K562 (cell line): ENCODE measurements around the gene CACNA2D3. TPM values are rescaled to one million over a fixed set of nuclear protein-coding genes. Genes with fewer than 3 reads are reported as not detected.

ENCODE experiments used
- ATAC-seq: fragments of 200-7000 bp; cut with Tn5 transposase; 3 replicates; pipeline ENCODE4 v1.9.1; 2020; ENCODE audit warnings: moderate library complexity
- BruUV-seq: library from RNA; stranded (reverse); fragments of 400-500 nt; replicated peaks from 2 replicates; lab custom pipeline; 2021; lab: Mats Ljungman, UMichigan
- CTCF ChIA-PET: fragments of 300-600 bp; formaldehyde crosslinking; extraction: SDS; loops from one replicate; lab custom pipeline; 2021; ENCODE audit warnings: low intra/inter-chr PET ratio; lab: Yijun Ruan, JAX
- POLR2A ChIA-PET: fragments of 300-600, 350-650 bp; sonication (Branson Sonifier 250); formaldehyde crosslinking; extraction: SDS; loops from one replicate; lab custom pipeline; 2021; ENCODE audit warnings: antibody characterized with exemption, inconsistent platforms; lab: Yijun Ruan, JAX
- DNase-seq, 4 experiments: peaks; one replicate each; pipeline versions ENCODE4 v3.0.0 to v3.0.0-alpha.2; 2011 to 2018; ENCODE audit warnings: low spot score in 3 of 4, mixed read lengths in 3 of 4; ENCODE audit errors: extremely low read depth in 1 of 4
- FAIRE-seq: peaks from 2 replicates; lab custom pipeline; 2011; peaks lifted over from hg19 to GRCh38; lab: Jason Lieb, UNC
- H2AFZ ChIP-seq: 2 replicates; pipeline ENCODE4 v1.6.0; 2011; ENCODE audit warnings: low read depth, low read length, control low read depth, inconsistent platforms
- H3K27ac ChIP-seq: fragments of 200-600 bp; 3 replicates; pipeline ENCODE4 v1.8.0; 2011; ENCODE audit warnings: low read depth, mild to moderate bottlenecking, control low read depth, inconsistent platforms, low read length, moderate library complexity, mixed read lengths; ENCODE audit errors: extremely low read depth
- H3K27me3 ChIP-seq, 2 experiments: fragments of 300-600 bp in 1 of 2; 2 replicates in 1 of 2; 3 replicates in 1 of 2; pipeline versions ENCODE4 v1.6.0 to v1.8.0; 2011; ENCODE audit warnings: inconsistent platforms in 2 of 2, low read length in 2 of 2, mild to moderate bottlenecking in 1 of 2, mixed read lengths in 1 of 2, moderate library complexity in 1 of 2; ENCODE audit not compliant: control insufficient read depth in 2 of 2, insufficient read depth in 2 of 2
- H3K36me3 ChIP-seq: fragments of 300-600 bp; 3 replicates; pipeline ENCODE4 v1.8.0; 2011; ENCODE audit warnings: mild to moderate bottlenecking, low read length, inconsistent platforms; ENCODE audit not compliant: control insufficient read depth, insufficient read depth
- H3K4me1 ChIP-seq, 2 experiments: fragments of 200-600 bp in 1 of 2; replicated peaks in 1 of 2; 2 replicates in 1 of 2; 3 replicates in 1 of 2; pipeline versions ENCODE4 v1.5.1 to v1.8.0; 2011; ENCODE audit warnings: inconsistent platforms in 2 of 2, low read length in 2 of 2, mild to moderate bottlenecking in 1 of 2, mixed read lengths in 1 of 2, moderate library complexity in 1 of 2; ENCODE audit not compliant: control insufficient read depth in 2 of 2, insufficient read depth in 2 of 2
- H3K4me2 ChIP-seq: 2 replicates; pipeline ENCODE4 v1.6.1; 2011; ENCODE audit warnings: low read length, control low read depth, inconsistent platforms, mixed read lengths; ENCODE audit not compliant: insufficient read depth
- H3K4me3 ChIP-seq: fragments of 200-600 bp; sonication (generic), shearing (Covaris generic); 2 replicates; pipeline ENCODE4 v1.5.1; 2016; ENCODE audit warnings: control low read depth, inconsistent platforms
- H3K79me2 ChIP-seq: fragments of 200-600 bp; 3 replicates; pipeline ENCODE4 v1.8.0; 2011; ENCODE audit warnings: low read length, inconsistent platforms; ENCODE audit not compliant: control insufficient read depth, insufficient read depth
- H3K9ac ChIP-seq, 2 experiments: 2 replicates each; pipeline versions ENCODE4 v1.6.0 to v1.6.1; 2011; ENCODE audit warnings: low read depth in 2 of 2, low read length in 2 of 2, control low read depth in 1 of 2, inconsistent platforms in 1 of 2, mild to moderate bottlenecking in 1 of 2, mixed read lengths in 1 of 2; ENCODE audit not compliant: insufficient read depth in 1 of 2
- H3K9me1 ChIP-seq: one replicate; pipeline ENCODE4 v1.6.0; 2011; ENCODE audit warnings: inconsistent platforms, mild to moderate bottlenecking, low read length, moderate library complexity; ENCODE audit not compliant: control insufficient read depth, insufficient read depth
- H3K9me3 ChIP-seq: replicated peaks from 2 replicates; pipeline ENCODE4 v1.5.1; 2011; ENCODE audit warnings: low read depth, low read length, inconsistent platforms; ENCODE audit not compliant: control insufficient read depth, insufficient read depth
- H4K20me1 ChIP-seq: replicated peaks from 2 replicates; pipeline ENCODE4 v1.6.1; 2011; ENCODE audit warnings: low read length, inconsistent platforms, mixed read lengths; ENCODE audit not compliant: control insufficient read depth, insufficient read depth
- ARID4B ChIP-seq: sonication (generic); formaldehyde crosslinking; IDR thresholded peaks from 2 replicates; pipeline ENCODE4 v1.8.0; 2022; ENCODE audit warnings: mild to moderate bottlenecking, missing genetic modification reagents
- ATF7 ChIP-seq: fragments of 450-650 bp; IDR thresholded peaks from 2 replicates; pipeline ENCODE4 v1.7.1; 2014; ENCODE audit warnings: mild to moderate bottlenecking, moderate library complexity
- CHD4 ChIP-seq: fragments of 200-600 bp; sonication (generic); IDR thresholded peaks from 3 replicates; pipeline ENCODE4 v1.6.1; 2012; ENCODE audit warnings: low read depth, mild to moderate bottlenecking, mixed read lengths, low read length, inconsistent platforms; ENCODE audit not compliant: insufficient read depth, insufficient replicate concordance, poor library complexity, severe bottlenecking
- E2F3 ChIP-seq: fragments of 250-450 bp; sonication (Bioruptor Pico); IDR thresholded peaks from 2 replicates; pipeline ENCODE4 v1.4.0; 2020; ENCODE audit warnings: mild to moderate bottlenecking
- E4F1 ChIP-seq: fragments of 250-450 bp; sonication (Bioruptor Pico); IDR thresholded peaks from 2 replicates; pipeline ENCODE4 v1.5.0; 2021; ENCODE audit warnings: mild to moderate bottlenecking, borderline replicate concordance
- ESRRA ChIP-seq: fragments of 450-650 bp; IDR thresholded peaks from 2 replicates; pipeline ENCODE4 v1.6.1; 2014; ENCODE audit warnings: low read depth, mild to moderate bottlenecking, moderate library complexity, borderline replicate concordance
- GATA2 ChIP-seq: sonication (generic); formaldehyde crosslinking; IDR thresholded peaks from 2 replicates; pipeline ENCODE4 v1.4.0; 2020; ENCODE audit warnings: mild to moderate bottlenecking, missing genetic modification reagents
- HOMEZ ChIP-seq: fragments of 250-450 bp; sonication (Bioruptor Pico); IDR thresholded peaks from 2 replicates; pipeline ENCODE4 v1.4.0; 2020; ENCODE audit warnings: mild to moderate bottlenecking, moderate library complexity
- MED1 ChIP-seq: sonication (generic); formaldehyde crosslinking; IDR thresholded peaks from 2 replicates; pipeline ENCODE4 v1.8.1; 2023; ENCODE audit warnings: missing genetic modification reagents, borderline replicate concordance
- NCOR1 ChIP-seq: fragments of 450-650 bp; IDR thresholded peaks from 2 replicates; pipeline ENCODE4 v1.6.1; 2016; ENCODE audit warnings: mild to moderate bottlenecking, moderate library complexity
- NR2C1 ChIP-seq, 2 experiments: fragments of 450-650 bp; IDR thresholded peaks; 2 replicates each; pipeline ENCODE4 v1.6.1; 2017; ENCODE audit warnings: mild to moderate bottlenecking in 2 of 2, antibody characterized with exemption in 1 of 2, inconsistent platforms in 1 of 2, missing compliant biosample characterization in 1 of 2, missing genetic modification characterization in 1 of 2
- SIN3B ChIP-seq: fragments of 450-650 bp; IDR thresholded peaks from 2 replicates; pipeline ENCODE4 v1.6.1; 2017; ENCODE audit warnings: low read depth, mild to moderate bottlenecking, moderate library complexity
- ZFX ChIP-seq: sonication (generic); formaldehyde crosslinking; IDR thresholded peaks from 2 replicates; pipeline ENCODE4 v1.8.0; 2022; ENCODE audit warnings: mild to moderate bottlenecking, missing genetic modification reagents, moderate library complexity
- ZNF561 ChIP-seq: fragments of 450-650 bp; formaldehyde crosslinking; conservative IDR thresholded peaks from 2 replicates; pipeline ENCODE4 v1.4.0; 2020; ENCODE audit warnings: mild to moderate bottlenecking, moderate library complexity
- WGBS: fragments of 100-300 bp; shearing (Covaris generic); methylation state at CpG from one replicate; pipeline ENCODE4 v1.1.6; 2016; ENCODE audit warnings: low coverage, mixed read lengths; ENCODE audit not compliant: insufficient coverage; ENCODE audit errors: missing lambda C conversion rate; 5-methylcytosine and 5-hydroxymethylcytosine counted together
- in situ Hi-C: fragments of 300-500 bp; cut with MboI; formaldehyde crosslinking; loops from 4 replicates; pipeline ENCODE4 v1.15.0; 2018; ENCODE audit warnings: inconsistent platforms, mixed read lengths
- intact Hi-C: fragments of 100-400 bp; cut with micrococcal nuclease; formaldehyde crosslinking; loops from 2 replicates; pipeline ENCODE4 v1.14.2; 2022
- polyA plus RNA-seq, 8 experiments: library from polyadenylated mRNA; depleted of rRNA in 4 of 8; stranded (reverse) in 5 of 8; unstranded in 3 of 8; fragments of >200 nt; fragmentation: Nextera tagmentation in 2 of 8; fragmentation: Illumina TruSeq in 1 of 8; extraction: Ambion mirVana in 2 of 8; extraction: Trizol in 1 of 8; gene quantifications; 2 replicates each; pipeline versions ENCODE4 v1.2.1 to v1.2.3, GENCODE V29; 2011 to 2014; ENCODE audit warnings: inconsistent platforms in 1 of 8, missing spikeins in 1 of 8
- total RNA-seq, 7 experiments: library from RNA; depleted of rRNA in 6 of 7; stranded (reverse); fragments of >200 nt in 6 of 7; fragmentation: Illumina TruSeq in 2 of 7; extraction: Trizol in 2 of 7; gene quantifications; 2 replicates each; pipeline versions ENCODE4 v1.2.1 to v1.2.3, GENCODE V29; 2011 to 2021; ENCODE audit warnings: low replicate concordance in 1 of 7

The CACNA2D3 gene
- total and polyA plus RNA-seq, 9 of the 15 experiments (the other 6 are each of a cell fraction or from before 2014, with no cell fraction given), result 0.01 TPM; not detected in 8

DNA sequence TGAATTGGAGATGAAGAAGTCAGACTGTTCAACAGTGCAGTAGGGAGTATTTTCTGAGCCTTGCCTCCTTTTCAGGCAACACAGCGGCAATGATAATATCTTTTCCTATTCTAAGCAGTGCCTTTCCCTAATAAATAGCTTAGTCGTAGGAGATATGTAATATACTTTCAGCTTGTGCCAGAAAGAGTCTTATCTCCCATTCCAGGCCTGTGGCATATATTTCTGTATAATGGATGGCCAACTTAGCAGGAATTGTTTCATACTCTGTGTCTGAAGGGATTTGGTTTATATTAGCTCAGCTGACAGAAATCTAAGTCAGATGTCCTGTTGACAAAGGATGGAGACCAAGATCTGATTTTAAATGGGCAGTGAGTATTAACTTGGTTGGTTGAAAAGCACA lies 397.1 kb downstream of the CACNA2D3 start:
- TF ChIP-seq HOMEZ (CRISPR knock-in tag), result no peak
- no peak for TF ChIP-seq E4F1 (CRISPR knock-in tag)
- TF ChIP-seq ARID4B (CRISPR knock-in tag), result no peak
- no peak for TF ChIP-seq NR2C1 (IDR thresholded peaks at IDR 0.05)
- no peak for TF ChIP-seq NR2C1 (tag; IDR thresholded peaks at IDR 0.05)
- TF ChIP-seq ESRRA, result no peak
- TF ChIP-seq ATF7, result no peak
- no peak for TF ChIP-seq ZNF561
- TF ChIP-seq MED1, result no peak
- no peak for TF ChIP-seq E2F3 (CRISPR knock-in tag)
- no peak for TF ChIP-seq GATA2 (CRISPR knock-in tag)
- TF ChIP-seq SIN3B, result no peak
- no peak for TF ChIP-seq CHD4
- TF ChIP-seq NCOR1, result no peak
- TF ChIP-seq ZFX (CRISPR knock-in tag), result no peak
- no TSS peak for BruUV-seq
- Histone ChIP-seq H3K9ac (no peak overlapping the region), H3K36me3 (no peaks in the 10 kb centered on the region), H3K9me3 (no peaks in the 10 kb centered on the region), H3K9me1 (no peaks in the 10 kb centered on the region), H3K4me1 (no peaks in the 10 kb centered on the region), H3K4me3 (no peak overlapping the region), H4K20me1 (no peaks in the 10 kb centered on the region), H3K27me3 (no peaks in the 10 kb centered on the region), H3K4me2 (no peak overlapping the region), H3K27ac (no peak overlapping the region), H2AFZ (no peak overlapping the region), H3K79me2 (no peaks in the 10 kb centered on the region)
- CTCF ChIA-PET, result no interaction called here
- POLR2A ChIA-PET, result interaction anchor here (0.7 kb wide), 1 partner anchor 11 kb away, joined by 3 read pairs; no protein-coding TSS in a partner anchor
- ATAC-seq, result no peak
- FAIRE-seq, result no peak
- intact Hi-C loops, result no loop called here
- in situ Hi-C loops, result no loop called here
- DNase-seq, result no peak
- WGBS, result 4% methylated on average over 2 of the region's 2 CpGs
